ENCODE measurements around the gene TAF11L8. TPM values are rescaled to one million over a fixed set of nuclear protein-coding genes. Genes with fewer than 3 reads are reported as not detected.
"Not testable (repeated sequence)": the region's sequence is repeated elsewhere in the genome, so short reads cannot be mapped to it uniquely, and the experiment has no call there.

TAF11L8 gene
- not detected for total RNA-seq

- FAIRE-seq, result not testable (repeated sequence)
Measured at GRCh38 chr5:17590860-17591259, at the start of gene TAF11L8. Gene TAF11L8, minus strand, starts transcription at chr5:17590960.

DNA sequence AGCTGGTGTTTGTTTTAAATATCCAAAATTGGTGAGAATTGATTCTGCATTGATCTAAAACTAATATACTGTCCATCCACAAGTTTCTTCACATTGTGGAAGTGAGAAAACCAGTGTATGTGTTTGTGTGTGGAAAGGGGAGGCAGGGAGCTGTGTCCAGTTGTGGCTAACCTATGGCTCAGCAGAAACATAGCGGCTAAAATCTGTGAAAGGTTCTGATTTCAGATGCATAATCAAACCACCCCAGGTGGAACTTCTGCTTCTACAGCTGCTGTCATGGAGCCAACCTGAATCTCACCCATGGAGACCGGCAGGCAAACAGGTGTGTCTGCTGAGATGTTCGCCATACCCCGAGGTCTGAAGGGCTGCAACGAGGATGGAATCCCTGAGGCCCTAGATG lies 43.4 kb upstream of the TAF11L8 start, which contains the start of gene TAF11L14:
TAF11L14 (plus strand) TSS at position 301 of the 400 bp plus-strand sequence.
- no peak for FAIRE-seq
- no peak for DNase-seq (ENCODE audit: low spot score in 2 of 2)

More at GRCh38 chr5:17590860-17591259, at the start of gene TAF11L8:
- DNase-seq (ENCODE audit: low spot score in 2 of 2), result not testable (repeated sequence)

DNA sequence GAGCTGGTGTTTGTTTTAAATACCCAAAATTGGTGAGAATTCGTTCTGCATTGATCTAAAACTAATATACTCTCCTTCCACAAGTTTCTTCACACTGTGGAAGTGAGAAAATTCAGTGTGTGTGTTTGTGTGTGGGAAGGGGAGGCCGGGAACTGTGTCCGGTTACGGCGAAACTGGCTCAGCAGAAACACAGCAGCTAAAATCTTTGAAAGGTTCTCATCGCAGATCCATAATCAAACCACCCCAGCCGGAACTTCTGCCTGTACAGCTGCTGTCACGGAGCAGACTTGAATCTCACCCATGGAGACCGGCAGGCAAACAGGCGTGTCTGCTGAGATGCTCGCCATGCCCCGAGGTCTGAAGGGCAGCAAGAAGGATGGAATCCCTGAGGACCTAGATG lies 41.0 kb upstream of the TAF11L8 start, which contains the start of gene TAF11L13:
TAF11L13 (plus strand) TSS at position 301 of the 400 bp plus-strand sequence.
- DNase-seq (ENCODE audit: low spot score in 2 of 2); FAIRE-seq: not testable (repeated sequence)

- no peak for DNase-seq (ENCODE audit: low spot score in 2 of 2)
- no peak for FAIRE-seq
Measured at GRCh38 chr5:17625686-17626085, 34.9 kb upstream of the TAF11L8 start.

GRCh38 chr5:17620627-17621026 lies 29.9 kb upstream of the TAF11L8 start:
- DNase-seq (ENCODE audit: low spot score in 2 of 2) (no peak), FAIRE-seq (no peak)

DNA sequence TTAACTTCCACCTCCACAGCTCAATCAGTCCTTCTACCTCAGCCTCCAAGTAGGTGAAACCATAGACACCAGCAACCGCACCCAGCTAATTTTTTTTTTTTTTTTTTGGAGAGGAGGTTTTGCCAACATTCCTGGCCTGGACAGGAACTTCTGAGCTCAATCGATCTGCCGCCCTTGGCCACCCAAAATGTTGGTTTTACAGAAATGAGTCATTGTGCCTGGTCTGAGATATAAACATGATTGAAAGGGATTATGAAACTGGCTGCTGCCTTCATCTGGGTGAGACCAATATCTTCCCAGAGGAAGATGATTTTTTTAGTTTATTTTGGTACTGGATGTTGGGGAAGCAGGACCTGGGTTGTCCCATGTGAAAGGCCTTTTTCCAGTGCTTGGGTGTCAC lies 28.6 kb upstream of the TAF11L8 start:
- DNase-seq (ENCODE audit: low spot score in 2 of 2) (no peak), FAIRE-seq (no peak)

- FAIRE-seq (no peak), DNase-seq (ENCODE audit: low spot score in 2 of 2) (no peak)
Measured at GRCh38 chr5:17614872-17615605, 24.3 kb upstream of the TAF11L8 start.

- DNase-seq (ENCODE audit: low spot score in 2 of 2); FAIRE-seq: not testable (repeated sequence)
Measured at GRCh38 chr5:17610092-17610491, 19.3 kb upstream of the TAF11L8 start, which contains the start of gene TAF11L12. Gene TAF11L12, plus strand, starts transcription at chr5:17610392.

DNA sequence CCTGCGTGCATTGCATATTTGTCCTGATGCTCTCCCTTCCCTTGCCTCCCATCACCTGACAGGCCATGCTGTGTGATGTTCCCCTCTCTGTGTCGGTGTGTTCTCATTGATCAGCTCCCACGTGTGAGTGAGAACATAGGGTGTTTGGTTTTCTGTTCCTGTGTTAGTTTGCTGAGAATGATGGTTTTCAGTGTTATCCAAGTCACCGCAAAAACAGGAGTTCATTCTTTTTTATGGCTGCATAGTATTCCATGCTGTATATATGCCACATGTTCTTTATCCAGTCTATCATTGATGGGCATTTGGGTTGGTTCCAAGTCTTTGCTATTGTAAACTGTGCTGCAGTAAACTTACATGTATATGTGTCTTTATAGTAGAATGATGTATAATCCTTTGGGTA lies 16.7 kb upstream of the TAF11L8 start:
- DNase-seq (ENCODE audit: low spot score in 2 of 2); FAIRE-seq: not testable (repeated sequence)

- no peak for FAIRE-seq
- no peak for DNase-seq (ENCODE audit: low spot score in 2 of 2)
Measured at GRCh38 chr5:17604951-17605350, 14.2 kb upstream of the TAF11L8 start.

DNA sequence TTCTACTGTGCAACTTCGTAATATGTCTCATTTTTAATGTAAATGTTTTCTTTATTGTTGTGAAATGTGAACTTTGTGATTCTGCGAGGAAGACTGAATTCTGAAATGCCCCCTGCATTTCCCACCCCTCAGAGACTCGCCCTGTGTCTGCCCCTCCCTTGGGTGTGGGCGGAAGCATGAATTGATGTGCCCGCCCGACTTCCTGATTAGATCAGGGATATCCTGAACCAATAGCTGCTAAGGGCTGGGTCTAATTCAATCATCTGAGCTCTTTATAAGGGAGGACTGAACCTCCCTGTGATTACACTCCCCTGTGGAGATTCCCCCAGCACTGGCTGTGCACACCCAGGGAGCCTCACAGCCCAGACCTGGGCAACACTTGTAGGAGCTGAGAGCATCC lies 13.1 kb upstream of the TAF11L8 start, which contains the start of gene TAF11L11:
TAF11L11 (plus strand) TSS at position 304 of the 400 bp plus-strand sequence.
- FAIRE-seq; DNase-seq (ENCODE audit: low spot score in 2 of 2): not testable (repeated sequence)

- FAIRE-seq; DNase-seq (ENCODE audit: low spot score in 2 of 2): not testable (repeated sequence)
Measured at GRCh38 chr5:17597728-17598127, 7.0 kb upstream of the TAF11L8 start, which contains the start of gene TAF11L10. Gene TAF11L10, minus strand, starts transcription at chr5:17597828.

GRCh38 chr5:17594255-17594654 lies 3.5 kb upstream of the TAF11L8 start, which contains the start of gene TAF11L9:
Gene TAF11L9, minus strand, starts transcription at chr5:17594394.
- not testable (repeated sequence) for FAIRE-seq; DNase-seq (ENCODE audit: low spot score in 2 of 2)

DNA sequence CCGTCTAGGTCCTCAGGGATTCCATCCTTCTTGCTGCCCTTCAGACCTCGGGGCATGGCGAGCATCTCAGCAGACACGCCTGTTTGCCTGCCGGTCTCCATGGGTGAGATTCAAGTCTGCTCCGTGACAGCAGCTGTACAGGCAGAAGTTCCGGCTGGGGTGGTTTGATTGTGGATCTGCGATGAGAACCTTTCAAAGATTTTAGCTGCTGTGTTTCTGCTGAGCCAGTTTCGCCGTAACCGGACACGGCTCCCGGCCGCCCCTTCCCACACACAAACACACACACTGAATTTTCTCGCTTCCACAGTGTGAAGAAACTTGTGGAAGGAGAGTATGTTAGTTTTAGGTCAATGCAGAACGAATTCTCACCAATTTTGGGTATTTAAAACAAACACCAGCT lies 5.1 kb downstream of the TAF11L8 start, which contains the start of gene TAF11L7:
TAF11L7 (minus strand) TSS at position 101 of the 400 bp plus-strand sequence.
- not testable (repeated sequence) for FAIRE-seq; DNase-seq (ENCODE audit: low spot score in 2 of 2)

Small RNAs within 50 kb of the gene (small RNA-seq; reads per million reads assigned to genes)
- gene AC233724.3, result not detected
- not detected for gene AC233724.6
- not detected for gene AC233724.7

Other genes starting within 250 kb of the TAF11L8 start
- gene TAF11L2, start 92.7 kb downstream of the TAF11L8 start, total RNA-seq, result not detected
- not detected for gene TAF11L3, start 72.6 kb downstream of the TAF11L8 start, total RNA-seq
- not detected for gene TAF11L4, start 69.2 kb downstream of the TAF11L8 start, total RNA-seq
- gene TAF11L5, start 65.7 kb downstream of the TAF11L8 start, total RNA-seq, result not detected
- gene TAF11L6, start 62.3 kb downstream of the TAF11L8 start, total RNA-seq, result not detected
- gene TAF11L7, start 5.2 kb downstream of the TAF11L8 start, total RNA-seq, result not detected
- not detected for gene TAF11L9, start 3.4 kb upstream of the TAF11L8 start, total RNA-seq
- not detected for gene TAF11L10, start 6.9 kb upstream of the TAF11L8 start, total RNA-seq
- gene TAF11L11, start 13.2 kb upstream of the TAF11L8 start, total RNA-seq, result not detected
- not detected for gene TAF11L12, start 19.4 kb upstream of the TAF11L8 start, total RNA-seq
- gene TAF11L13, start 41.1 kb upstream of the TAF11L8 start, total RNA-seq, result not detected
- gene TAF11L14, start 43.5 kb upstream of the TAF11L8 start, total RNA-seq, result not detected

All from frontal cortex (tissue), 4 donors.